PFSK-1 (cell line): Measurements from ENCODE around the gene TERB1.

Experiments
- FOXP2 ChIP-seq: optimal IDR thresholded peaks from 2 replicates; pipeline ENCODE3; 2011; ENCODE audit warnings: borderline replicate concordance, control low read depth, inconsistent platforms; ENCODE audit not compliant: insufficient read depth; ENCODE audit errors: extremely low read length, extremely low read depth
- POLR2AphosphoS5 ChIP-seq: IDR thresholded peaks from 2 replicates; pipeline ENCODE4 v1.6.1; 2012; ENCODE audit warnings: low read depth, mild to moderate bottlenecking, control low read depth, low read length, moderate library complexity
- SIN3A ChIP-seq: IDR thresholded peaks from 2 replicates; pipeline ENCODE4 v1.6.1; 2012; ENCODE audit warnings: mild to moderate bottlenecking, low read length, moderate library complexity, borderline replicate concordance; ENCODE audit not compliant: insufficient read depth
- TAF1 ChIP-seq: IDR thresholded peaks from 2 replicates; pipeline ENCODE4 v1.6.1; 2012; ENCODE audit warnings: low read length, control low read depth, borderline replicate concordance; ENCODE audit not compliant: insufficient read depth
- TF ChIP-seq, protein P1 (sequence below), 2 experiments: IDR thresholded peaks; 2 replicates each; pipeline versions ENCODE4 v1.6.1 to v1.8.0; 2011 to 2012; ENCODE audit warnings: low read depth in 2 of 2, low read length in 2 of 2, control low read depth in 1 of 2, inconsistent platforms in 1 of 2, mild to moderate bottlenecking in 1 of 2, moderate library complexity in 1 of 2; ENCODE audit not compliant: insufficient read depth in 1 of 2

DNA sequence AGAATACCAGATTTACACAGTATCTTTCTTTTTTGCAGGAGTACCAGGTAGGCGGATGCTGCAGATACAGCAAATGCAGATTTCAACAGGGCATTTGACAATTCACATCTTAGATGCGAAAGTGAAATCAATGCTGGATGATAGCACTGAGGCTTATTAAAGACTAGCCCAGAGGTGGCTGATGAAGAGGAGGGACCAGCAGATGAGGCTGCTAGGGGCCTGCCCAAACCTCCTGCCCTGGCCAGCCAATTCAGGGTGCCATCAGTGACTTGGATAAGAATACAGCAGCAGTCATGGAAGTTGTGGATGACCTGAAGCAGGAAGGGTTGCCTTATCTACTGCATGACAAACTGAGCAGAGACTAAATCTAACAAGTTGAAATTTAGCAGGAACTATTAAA, 48.4 kb downstream of the TERB1 start:
- TF ChIP-seq POLR2AphosphoS5 (no peak), SIN3A (no peak), TAF1 (no peak), FOXP2 (no peak)
- TF ChIP-seq, protein P1, sequence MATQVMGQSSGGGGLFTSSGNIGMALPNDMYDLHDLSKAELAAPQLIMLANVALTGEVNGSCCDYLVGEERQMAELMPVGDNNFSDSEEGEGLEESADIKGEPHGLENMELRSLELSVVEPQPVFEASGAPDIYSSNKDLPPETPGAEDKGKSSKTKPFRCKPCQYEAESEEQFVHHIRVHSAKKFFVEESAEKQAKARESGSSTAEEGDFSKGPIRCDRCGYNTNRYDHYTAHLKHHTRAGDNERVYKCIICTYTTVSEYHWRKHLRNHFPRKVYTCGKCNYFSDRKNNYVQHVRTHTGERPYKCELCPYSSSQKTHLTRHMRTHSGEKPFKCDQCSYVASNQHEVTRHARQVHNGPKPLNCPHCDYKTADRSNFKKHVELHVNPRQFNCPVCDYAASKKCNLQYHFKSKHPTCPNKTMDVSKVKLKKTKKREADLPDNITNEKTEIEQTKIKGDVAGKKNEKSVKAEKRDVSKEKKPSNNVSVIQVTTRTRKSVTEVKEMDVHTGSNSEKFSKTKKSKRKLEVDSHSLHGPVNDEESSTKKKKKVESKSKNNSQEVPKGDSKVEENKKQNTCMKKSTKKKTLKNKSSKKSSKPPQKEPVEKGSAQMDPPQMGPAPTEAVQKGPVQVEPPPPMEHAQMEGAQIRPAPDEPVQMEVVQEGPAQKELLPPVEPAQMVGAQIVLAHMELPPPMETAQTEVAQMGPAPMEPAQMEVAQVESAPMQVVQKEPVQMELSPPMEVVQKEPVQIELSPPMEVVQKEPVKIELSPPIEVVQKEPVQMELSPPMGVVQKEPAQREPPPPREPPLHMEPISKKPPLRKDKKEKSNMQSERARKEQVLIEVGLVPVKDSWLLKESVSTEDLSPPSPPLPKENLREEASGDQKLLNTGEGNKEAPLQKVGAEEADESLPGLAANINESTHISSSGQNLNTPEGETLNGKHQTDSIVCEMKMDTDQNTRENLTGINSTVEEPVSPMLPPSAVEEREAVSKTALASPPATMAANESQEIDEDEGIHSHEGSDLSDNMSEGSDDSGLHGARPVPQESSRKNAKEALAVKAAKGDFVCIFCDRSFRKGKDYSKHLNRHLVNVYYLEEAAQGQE (IDR thresholded peaks at IDR 0.05; ENCODE audit: insufficient read depth in 1 of 2, low read depth in 2 of 2, low read length in 2 of 2): no peak
